ENCODE data around the gene PRMT2. TPM values are rescaled to one million over a fixed set of nuclear protein-coding genes. Genes with fewer than 3 reads are reported as not detected.
A peak's percentile ranks its signal among the peaks of the same experiment; 100 is the strongest.

The PRMT2 gene
- polyA plus RNA-seq, 1 experiment: 241 TPM

GRCh38 chr21:46661211-46661625 is 25.7 kb downstream of the PRMT2 start:
- ChIA-PET POLR2A (no interaction called here), CTCF (interaction anchor here (0.7 to 1.4 kb wide), 4 partner anchors 9 to 25 kb away, joined by 3 to 8 read pairs (median 4); partner anchors contain the start of gene PRMT2)
- Histone ChIP-seq H3K4me3 (ENCODE audit: low read depth, low read length) (no peak overlapping the region), H3K36me3 (ENCODE audit: control insufficient read depth, insufficient read depth, low read length) (peaks cover 8% of the 10 kb centered on the region), H3K27me3 (ENCODE audit: control insufficient read depth, insufficient read depth, low read length) (no peaks in the 10 kb centered on the region)
- DNase-seq (ENCODE audit: low read depth): no peak
- TF ChIP-seq CTCF (IDR thresholded peaks at IDR 0.05; ENCODE audit: insufficient read depth, low read depth, low read length): peak; percentile 73

DNA sequence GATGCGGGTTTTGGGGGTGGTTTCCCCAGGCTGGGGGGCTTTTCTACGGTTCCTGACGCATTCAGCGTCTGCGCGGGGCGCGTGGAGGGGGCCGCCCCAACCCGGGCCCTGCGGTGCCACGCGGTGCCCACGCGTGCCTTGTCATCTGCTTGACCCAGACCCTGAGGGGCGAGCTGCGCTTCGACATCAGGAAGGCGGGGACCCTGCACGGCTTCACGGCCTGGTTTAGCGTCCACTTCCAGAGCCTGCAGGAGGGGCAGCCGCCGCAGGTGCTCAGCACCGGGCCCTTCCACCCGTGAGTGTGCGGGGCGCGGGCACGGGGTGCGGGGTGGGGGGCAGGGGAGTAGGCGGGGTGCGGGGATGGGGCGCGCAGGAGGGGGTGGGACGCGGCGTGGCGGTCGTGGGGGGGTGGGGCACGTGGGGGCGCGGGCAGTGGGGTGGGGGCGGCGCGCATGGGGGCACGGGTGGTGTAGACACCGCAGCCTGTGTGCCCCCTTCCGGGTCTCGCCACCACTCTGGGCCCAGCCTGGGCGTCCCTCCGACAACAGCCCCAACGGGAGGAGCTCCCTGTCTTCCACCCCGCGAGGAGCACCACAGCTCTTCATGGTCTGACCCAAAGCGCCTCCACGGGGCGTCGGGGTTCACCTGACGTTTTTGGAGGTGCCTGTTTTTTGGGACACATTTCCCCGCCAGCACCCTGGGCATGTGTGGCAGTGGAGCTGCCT is 26.3 kb downstream of the PRMT2 start:
- ChIA-PET CTCF (interaction anchor here (0.7 to 1.4 kb wide), 4 partner anchors 8 to 26 kb away, joined by 3 to 8 read pairs (median 4); partner anchors contain the start of gene PRMT2), POLR2A (no interaction called here)
- no peaks in the 10 kb centered on the region for H3K27me3 ChIP-seq (ENCODE audit: control insufficient read depth, insufficient read depth, low read length)
- DNase-seq (ENCODE audit: low read depth): no peak
- H3K4me3 ChIP-seq (ENCODE audit: low read depth, low read length): peak overlapping the region; percentile 17; the same call in 1 of the 2 replicates
- TF ChIP-seq CTCF (IDR thresholded peaks at IDR 0.05; ENCODE audit: insufficient read depth, low read depth, low read length): no peak
- H3K36me3 ChIP-seq (ENCODE audit: control insufficient read depth, insufficient read depth, low read length): peaks cover 8% of the 10 kb centered on the region

DNA sequence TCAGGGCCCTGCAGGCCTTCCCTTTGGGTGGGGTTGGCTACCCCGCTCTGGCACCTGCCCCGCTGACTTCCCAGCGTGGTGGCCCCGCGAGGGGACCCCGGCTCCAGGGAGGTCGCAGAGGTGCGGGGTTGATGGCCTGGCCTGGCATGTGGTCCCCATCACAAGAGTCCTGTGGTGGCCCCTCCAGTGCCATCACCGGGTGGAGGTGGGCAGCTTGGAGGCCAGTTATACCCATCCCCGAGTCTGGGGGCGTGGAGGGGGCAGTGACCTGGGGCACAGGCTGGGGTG is 26.8 kb downstream of the PRMT2 start:
- no peak overlapping the region for H3K4me3 ChIP-seq (ENCODE audit: low read depth, low read length)
- H3K36me3 ChIP-seq (ENCODE audit: control insufficient read depth, insufficient read depth, low read length): peaks cover 8% of the 10 kb centered on the region
- no peaks in the 10 kb centered on the region for H3K27me3 ChIP-seq (ENCODE audit: control insufficient read depth, insufficient read depth, low read length)
- no peak for TF ChIP-seq CTCF (IDR thresholded peaks at IDR 0.05; ENCODE audit: insufficient read depth, low read depth, low read length)
- DNase-seq (ENCODE audit: low read depth): no peak
- ChIA-PET POLR2A (no interaction called here), CTCF (interaction anchor here (1.4 kb wide), 1 partner anchor 26 kb away, joined by 8 read pairs; the partner anchor contains the start of gene PRMT2)

DNA sequence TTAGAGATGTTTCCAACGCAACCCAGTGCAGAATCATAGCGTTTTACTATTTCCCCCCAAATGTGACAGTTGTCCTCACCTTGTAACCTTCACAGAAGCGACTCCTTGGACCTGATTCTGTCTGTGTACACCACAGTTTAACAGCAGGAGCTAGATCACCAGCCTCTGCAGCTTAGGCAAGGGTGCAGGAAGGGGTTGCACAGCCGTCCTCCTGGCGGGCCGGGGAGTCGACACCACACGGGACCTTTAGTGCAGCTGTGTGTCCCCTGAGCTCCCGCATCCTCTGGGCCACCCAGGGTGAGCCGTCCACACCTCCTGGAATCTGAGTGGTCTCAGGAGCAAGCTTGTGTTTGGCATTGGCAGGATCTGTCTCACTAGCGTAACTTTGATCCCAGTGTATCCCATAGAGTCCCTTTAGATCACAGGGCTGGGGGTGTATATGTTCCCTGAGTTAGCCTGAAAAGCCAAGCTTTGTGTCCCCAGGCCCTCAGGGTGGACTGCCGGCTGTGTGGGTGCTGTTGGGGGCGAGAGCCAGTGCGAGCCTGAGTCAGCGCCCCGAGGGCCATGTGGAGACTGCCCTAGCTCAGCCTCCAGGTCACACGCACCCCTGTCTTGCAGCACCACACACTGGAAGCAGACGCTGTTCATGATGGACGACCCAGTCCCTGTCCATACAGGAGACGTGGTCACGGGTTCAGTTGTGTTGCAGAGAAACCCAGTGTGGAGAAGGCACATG is 27.5 kb downstream of the PRMT2 start:
- ChIA-PET POLR2A (interaction anchor here (0.6 kb wide), 1 partner anchor 92 kb away, joined by 3 read pairs; no protein-coding TSS in a partner anchor), CTCF (no interaction called here)
- no peak for DNase-seq (ENCODE audit: low read depth)
- no peak for TF ChIP-seq CTCF (IDR thresholded peaks at IDR 0.05; ENCODE audit: insufficient read depth, low read depth, low read length)
- Histone ChIP-seq H3K36me3 (ENCODE audit: control insufficient read depth, insufficient read depth, low read length) (peaks cover 8% of the 10 kb centered on the region), H3K27me3 (ENCODE audit: control insufficient read depth, insufficient read depth, low read length) (no peaks in the 10 kb centered on the region), H3K4me3 (ENCODE audit: low read depth, low read length) (no peak overlapping the region)

- CTCF ChIA-PET: no interaction called here
- no peak overlapping the region for H3K4me3 ChIP-seq (ENCODE audit: low read depth, low read length)
- no peak for TF ChIP-seq CTCF (IDR thresholded peaks at IDR 0.05; ENCODE audit: insufficient read depth, low read depth, low read length)
- POLR2A ChIA-PET: no interaction called here
- H3K36me3 ChIP-seq (ENCODE audit: control insufficient read depth, insufficient read depth, low read length): peaks cover 5% of the 10 kb centered on the region
- no peak for DNase-seq (ENCODE audit: low read depth)
- H3K27me3 ChIP-seq (ENCODE audit: control insufficient read depth, insufficient read depth, low read length): no peaks in the 10 kb centered on the region
Observed at GRCh38 chr21:46663754-46664153, 28.3 kb downstream of the PRMT2 start.
